Epithelial cell of prostate (primary cell): ENCODE results near the gene PTPRT.
"Not testable (repeated sequence)": the region's sequence is repeated elsewhere in the genome, so short reads cannot be mapped to it uniquely, and the experiment has no call there.

Experiments
- DNase-seq: peaks from one replicate; pipeline ENCODE4 v3.0.0-alpha.2; 2011; ENCODE audit warnings: low read depth, low spot score
- H3K27ac ChIP-seq: fragments of 450-650 bp; 2 replicates; pipeline ENCODE4 v1.5.1; 2017; ENCODE audit warnings: mild to moderate bottlenecking

PTPRT gene

DNA sequence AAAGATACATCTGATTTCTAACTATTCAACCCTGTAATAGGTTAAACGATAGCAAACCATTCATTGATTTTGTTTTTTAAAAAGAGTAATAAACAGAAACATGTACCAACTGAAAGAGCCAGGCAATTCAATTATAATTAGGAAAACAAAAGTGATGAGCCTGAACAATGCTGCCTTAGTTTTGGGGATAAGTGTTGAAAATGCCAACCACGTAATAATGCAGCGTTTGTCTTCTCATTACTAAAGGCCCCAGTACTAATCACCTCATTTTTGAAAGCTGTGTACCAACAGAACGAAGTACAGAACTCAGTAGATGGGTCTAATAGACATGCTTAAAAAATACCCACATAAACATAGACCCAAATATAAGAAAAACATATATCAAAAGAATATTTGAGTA is 907.9 kb downstream of the PTPRT start:
- H3K27ac ChIP-seq, result no peak overlapping the region
- no peak for DNase-seq

- DNase-seq, result no peak
- no peak overlapping the region for H3K27ac ChIP-seq
Measured at GRCh38 chr20:42276718-42277602, 912.7 kb downstream of the PTPRT start.

DNA sequence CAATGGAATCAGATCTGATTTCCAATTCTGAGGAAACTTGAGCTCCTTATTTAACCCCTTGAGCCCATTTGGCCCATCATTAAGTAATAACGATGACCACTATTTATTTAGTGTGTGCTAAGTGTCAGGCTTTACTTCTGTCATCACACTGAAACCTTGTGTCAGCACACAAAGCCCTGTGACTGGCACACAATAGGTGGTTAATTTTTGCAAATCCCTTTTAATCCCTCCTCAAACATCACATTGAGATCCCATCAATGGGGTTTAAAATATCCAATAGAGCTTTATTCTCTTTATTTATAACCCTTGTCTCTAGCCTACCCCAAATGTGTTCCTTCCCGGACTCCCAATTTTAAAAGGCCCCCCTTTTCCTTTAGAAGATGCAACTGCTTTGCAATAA is 914.7 kb downstream of the PTPRT start:
- DNase-seq, result no peak
- H3K27ac ChIP-seq, result no peak overlapping the region

DNA sequence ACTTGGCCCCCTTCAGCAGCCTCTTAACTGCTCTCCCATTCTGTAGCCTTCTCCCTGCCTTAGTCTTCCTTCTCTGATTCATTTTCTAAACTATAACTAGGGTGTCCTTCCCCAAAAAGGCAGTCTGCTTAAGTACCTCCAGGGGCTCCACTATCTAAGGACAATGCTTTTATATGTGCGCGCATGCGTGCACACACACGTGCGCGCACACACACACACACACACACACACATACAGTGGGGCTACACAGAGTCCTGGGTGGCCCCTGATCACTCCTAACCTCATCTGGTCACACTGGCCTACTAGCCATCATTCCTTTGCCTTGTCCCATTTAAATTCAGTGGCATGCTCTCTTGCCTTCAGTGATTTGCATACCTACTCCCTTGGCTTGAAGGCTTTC is 917.2 kb downstream of the PTPRT start:
- H3K27ac ChIP-seq, result no peak overlapping the region
- DNase-seq, result no peak

GRCh38 chr20:42270539-42270938 is 919.2 kb downstream of the PTPRT start:
- DNase-seq, result no peak
- H3K27ac ChIP-seq, result no peak overlapping the region

DNA sequence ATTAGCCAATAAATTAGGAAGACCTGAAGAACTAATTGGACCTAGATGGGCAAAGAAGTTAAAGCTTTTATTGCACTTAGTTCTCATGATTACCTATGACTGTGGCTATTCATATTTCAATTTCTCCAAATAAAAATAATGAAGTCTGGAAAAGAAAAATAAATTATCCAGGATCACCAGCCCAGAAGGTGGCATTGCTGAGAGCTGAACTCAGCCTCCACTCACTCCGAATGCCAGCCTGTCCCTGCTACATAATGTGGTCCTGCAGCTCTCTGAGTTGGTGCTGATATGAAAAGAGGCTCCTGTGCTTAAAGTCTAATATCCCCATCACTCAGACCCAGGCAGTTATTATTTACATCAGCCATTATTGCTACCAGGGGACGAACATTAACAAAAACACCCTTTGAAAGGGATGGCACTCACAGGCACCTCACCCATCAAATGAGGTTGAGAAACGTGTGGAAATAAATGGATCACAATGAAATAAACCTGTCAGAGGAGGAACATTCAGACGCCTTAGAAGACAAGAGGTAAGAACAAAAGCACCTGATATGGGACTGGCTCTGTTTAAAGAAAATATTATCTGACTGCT is 921.8 kb downstream of the PTPRT start:
- no peak overlapping the region for H3K27ac ChIP-seq
- DNase-seq, result no peak

DNA sequence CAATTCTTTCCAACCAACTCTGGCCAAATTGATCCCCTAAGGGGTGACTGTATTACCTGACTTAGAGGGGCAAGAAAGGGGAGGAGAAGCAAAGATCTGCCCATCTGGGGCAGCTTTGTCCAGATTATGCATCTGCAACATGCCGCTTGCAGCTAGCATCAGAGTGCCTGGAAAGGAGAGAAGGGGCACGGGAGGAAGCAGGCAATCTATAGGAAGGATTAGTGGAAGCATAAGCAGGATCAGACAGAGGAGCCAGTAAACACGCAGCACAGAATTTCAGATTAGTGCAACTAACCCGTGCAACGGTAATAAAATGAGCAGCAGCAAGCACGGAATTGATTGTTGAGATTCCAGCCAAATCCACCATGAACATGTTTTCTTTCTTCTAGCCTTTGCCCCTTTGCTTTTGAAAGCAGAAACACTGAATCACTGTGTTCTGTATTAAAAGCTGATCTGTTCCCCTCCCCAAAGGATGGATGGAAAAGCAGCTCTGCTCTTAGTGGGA is 927.9 kb downstream of the PTPRT start:
- no peak for DNase-seq
- H3K27ac ChIP-seq, result no peak overlapping the region

DNA sequence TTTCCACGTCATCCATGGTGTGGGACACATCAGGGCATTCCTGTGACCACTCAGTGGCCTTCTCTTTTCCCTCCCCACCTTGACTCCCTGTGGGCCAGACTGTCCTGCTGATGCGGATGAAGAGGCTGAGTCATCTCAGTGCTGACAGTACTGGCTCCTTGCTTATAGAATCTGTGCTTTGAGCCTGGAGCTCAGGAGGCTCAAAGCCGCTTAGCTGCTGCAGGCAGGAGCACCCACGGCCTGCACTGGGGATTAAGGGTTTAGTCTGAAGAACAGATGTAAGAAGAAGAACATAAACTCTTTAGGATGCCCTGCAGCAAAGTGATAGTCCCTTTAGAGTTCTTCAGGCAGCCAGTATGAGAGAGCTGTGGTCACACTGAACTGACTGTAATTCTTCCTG is 929.5 kb downstream of the PTPRT start:
- no peak for DNase-seq
- H3K27ac ChIP-seq, result no peak overlapping the region

DNA sequence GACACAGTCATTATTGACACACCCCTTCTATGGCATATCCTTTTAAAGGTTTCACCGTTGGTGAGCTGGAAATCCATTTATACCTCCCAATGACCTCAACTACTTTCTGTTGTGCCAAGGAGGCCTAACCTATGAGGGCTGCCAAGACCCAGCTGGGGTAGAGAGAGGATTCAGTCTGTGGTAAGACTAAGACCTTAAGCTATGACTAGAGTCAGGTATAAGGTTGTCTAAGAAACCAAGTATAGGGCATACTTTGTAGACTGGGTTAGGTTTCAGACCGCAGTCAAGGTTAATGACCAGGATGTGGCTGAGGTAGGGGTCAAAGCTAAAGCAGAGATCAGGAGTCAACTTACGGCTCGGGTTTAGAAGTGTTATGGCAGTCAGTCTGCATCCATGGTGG is 930.3 kb downstream of the PTPRT start:
- no peak overlapping the region for H3K27ac ChIP-seq
- DNase-seq, result no peak

DNA sequence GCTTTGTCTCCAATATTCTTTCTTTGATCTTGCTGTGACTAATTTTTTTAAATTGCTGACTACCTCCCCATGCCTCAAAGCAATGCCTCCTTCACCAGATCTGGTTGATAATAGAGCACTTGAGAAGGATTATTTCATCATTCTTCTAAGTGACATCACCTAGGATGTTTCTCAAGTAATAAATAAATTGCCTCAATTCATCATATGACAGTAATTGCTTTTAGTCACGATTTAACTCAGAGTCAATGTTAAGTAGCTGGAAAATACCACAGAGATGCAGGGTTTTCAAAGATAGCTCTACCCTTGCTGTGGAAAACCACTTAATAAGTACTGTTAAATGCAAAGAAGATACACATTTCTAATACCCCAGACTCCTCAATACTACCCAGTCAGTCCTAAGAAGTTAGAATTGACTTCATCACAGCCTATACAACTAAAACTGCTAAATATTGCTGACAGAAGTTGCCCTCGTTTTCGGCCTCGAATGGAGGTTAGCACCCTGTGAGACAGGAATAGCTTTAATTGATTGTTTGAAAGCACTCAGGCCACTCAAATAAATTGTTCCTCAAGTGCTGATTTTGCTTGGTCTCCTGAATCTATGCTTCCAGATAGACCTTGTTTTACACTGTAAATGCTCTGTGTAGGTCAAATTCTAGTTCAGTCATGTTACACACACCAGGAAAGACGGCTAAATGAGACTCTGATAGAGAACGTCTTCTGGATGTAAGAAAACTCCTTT is 931.0 kb downstream of the PTPRT start:
- no peak overlapping the region for H3K27ac ChIP-seq
- DNase-seq, result no peak

DNA sequence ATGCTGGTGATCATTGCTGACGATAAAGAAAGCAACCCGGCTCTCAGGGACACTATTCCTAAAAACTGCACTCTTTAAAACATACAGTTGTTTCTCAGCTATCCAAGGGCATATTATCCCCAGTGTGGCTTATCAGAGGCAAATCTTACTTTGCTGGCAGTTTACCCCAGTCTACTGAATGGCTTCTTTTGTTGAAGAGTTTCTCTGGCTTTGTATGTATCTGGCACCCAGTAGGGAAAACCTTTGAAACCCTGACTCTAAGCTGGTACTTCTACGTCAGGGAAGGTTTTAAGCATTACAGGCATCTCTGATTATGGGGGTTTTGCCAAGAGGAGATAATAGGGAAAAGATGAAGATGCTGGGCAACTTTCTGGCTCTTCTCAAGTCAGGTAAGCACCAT is 933.9 kb downstream of the PTPRT start:
- no peak for DNase-seq
- no peak overlapping the region for H3K27ac ChIP-seq

DNA sequence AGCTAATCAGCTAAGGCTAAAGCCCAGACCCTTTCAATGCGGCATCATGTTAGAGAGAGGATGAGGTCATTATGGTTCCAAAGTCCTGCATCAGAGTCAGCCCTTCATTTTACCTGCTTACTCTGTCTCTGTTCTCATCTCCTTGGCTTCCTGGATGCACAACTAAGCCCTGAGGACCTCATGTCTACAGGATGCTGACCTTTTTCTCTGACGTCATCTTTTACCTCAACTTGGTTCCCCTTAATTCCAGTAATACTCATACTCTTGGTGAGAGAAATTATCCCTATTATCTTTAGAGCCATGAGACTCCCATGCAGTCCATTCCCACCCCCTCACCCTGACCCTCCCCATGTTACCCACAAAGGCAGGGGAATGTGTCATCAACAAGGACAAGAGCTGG is 935.0 kb downstream of the PTPRT start:
- no peak for DNase-seq
- H3K27ac ChIP-seq, result no peak overlapping the region

GRCh38 chr20:42252116-42252515 is 937.6 kb downstream of the PTPRT start:
- DNase-seq, result no peak
- no peak overlapping the region for H3K27ac ChIP-seq

DNA sequence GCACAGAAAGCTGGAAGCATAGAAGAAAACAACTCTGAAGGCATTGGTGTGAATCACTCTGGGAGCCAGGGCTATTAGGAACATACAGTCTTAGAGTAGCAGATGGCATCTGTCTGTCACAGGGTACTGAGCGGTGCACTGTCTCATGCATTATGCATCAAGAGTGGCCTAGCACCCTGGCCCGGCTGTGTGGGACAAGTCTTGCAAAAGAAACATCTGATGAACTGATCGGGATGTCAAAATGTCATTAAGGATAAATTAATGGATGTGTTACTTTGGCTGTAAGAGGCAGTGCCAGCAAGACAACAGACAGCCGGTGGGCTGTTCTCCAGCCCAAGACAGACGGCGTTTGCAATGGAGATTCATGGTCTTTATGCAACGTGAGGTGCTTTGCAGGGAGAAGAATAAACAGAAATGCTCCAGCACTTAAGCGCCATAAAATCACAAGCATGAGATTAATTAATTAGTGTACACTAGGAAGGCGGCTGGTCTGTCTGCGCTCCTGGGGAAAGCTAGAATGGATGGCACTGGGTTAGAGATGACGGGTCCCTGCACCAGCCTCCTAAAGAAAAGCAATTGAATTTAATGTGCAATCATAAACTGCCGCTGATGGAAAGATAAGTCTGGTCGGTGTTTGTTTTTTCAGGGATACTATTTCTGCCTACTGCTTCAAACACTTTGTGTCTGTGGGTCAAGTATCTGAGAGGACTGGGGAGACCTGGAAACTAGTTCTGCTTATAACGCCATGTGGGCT is 970.9 kb downstream of the PTPRT start:
- no peak for DNase-seq
- no peak overlapping the region for H3K27ac ChIP-seq

DNA sequence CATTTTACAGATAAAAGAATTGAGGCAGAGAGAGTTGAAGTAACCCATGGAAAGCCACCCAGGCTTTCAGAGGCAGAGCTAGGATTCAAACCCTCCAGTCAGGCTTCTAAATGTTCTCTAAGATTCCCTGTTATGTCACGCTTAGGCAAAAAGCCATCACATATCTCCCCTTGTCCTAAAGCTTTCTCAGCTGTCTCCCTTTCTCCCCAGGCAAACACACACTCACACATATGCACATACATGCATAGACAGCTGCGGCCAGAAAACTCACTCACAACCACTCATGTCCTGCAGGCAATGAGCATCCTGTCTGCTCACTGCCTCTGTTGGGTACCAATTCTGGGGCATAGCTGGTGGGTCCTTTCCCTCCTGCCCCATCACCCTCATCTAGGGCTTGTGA is 975.6 kb downstream of the PTPRT start:
- no peak overlapping the region for H3K27ac ChIP-seq
- DNase-seq, result no peak

DNA sequence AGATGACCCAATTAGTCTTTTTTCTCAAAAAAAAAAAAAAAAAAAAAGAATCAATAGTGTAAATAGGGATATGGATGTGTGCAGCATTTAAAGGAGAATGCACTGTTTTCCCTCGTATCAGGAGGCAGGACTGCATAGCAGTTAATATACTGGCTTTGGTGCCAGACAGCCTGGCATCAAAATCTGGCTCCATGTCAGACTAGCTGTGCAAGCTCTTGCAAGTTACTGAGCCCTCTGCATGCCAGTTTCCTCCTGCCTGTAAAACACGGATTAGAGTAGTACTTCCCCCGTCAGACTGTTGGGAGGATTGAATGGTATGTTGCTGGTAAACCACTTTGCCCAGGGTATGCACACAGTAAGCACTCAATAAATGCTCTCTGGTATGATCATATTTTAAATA is 977.3 kb downstream of the PTPRT start:
- H3K27ac ChIP-seq, result no peak overlapping the region
- DNase-seq, result no peak

DNA sequence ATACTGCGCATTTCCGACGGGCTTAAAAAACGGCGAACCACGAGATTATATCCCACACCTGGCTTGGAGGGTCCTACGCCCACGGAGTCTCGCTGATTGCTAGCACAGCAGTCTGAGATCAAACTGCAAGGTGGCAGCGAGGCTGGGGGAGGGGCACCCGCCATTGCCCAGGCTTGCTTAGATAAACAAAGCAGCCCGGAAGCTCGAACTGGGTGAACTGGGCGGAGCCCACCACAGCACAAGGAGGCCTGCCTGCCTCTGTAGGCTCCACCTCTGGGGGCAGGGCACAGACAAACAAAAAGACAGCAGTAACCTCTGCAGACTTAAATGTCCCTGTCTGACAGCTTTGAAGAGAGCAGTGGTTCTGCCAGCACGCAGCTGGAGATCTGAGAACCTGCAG is 983.1 kb downstream of the PTPRT start:
- not testable (repeated sequence) for H3K27ac ChIP-seq, DNase-seq

DNA sequence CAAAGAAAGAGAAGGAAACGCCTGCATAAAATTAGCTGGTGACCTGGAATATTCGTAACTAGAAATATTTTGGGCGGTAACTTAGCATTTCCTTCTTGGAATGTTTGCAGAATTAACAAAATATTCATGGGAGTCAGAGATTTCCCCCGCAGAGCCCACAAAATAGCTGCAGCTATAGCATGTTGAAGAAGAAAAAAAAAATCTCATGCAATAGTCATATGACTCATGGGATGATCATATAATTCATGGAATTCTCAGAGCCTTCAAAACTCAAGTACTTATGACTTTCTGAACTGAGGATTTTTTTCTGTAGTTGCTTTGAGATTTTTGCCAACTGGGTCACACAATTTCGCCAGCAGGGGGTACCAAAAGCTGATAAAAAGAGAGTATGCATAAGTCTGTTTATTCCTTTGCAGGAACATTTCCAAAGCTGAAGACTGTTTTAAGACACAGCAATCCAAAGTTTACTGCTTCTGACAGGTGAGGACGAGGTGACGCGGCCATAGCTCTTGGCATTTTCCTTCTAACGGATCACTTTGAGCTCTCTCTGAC is 985.5 kb downstream of the PTPRT start:
- no peak overlapping the region for H3K27ac ChIP-seq
- DNase-seq, result no peak

- no peak for DNase-seq
- H3K27ac ChIP-seq, result no peak overlapping the region
Measured at GRCh38 chr20:42197599-42197998, 992.1 kb downstream of the PTPRT start.

GRCh38 chr20:42193119-42193518 is 996.6 kb downstream of the PTPRT start:
- DNase-seq, result no peak
- no peak overlapping the region for H3K27ac ChIP-seq
